Natural killer cell treated with Interleukin-12 subunit alpha and Interleukin-12 subunit beta and Interleukin-15 and Interleukin-18, amount 100 ng/mL, for 72 hours (primary cell): ENCODE data around the gene PRRX1. TPM values are rescaled to one million over a fixed set of nuclear protein-coding genes. Genes with fewer than 3 reads are reported as not detected.

Experiments
- ATAC-seq, 2 donors: fragments of 150-1000 bp; cut with Tn5 transposase in 1 of 2; sonication (Bioruptor Pico), chemical (Tn5 transposase) in 1 of 2; 2 replicates each; pipeline ENCODE4 v1.10.0; 2021
- DNase-seq: peaks from one replicate; pipeline ENCODE4 v3.0.0; 2022; ENCODE audit warnings: low spot score
- H3K27ac Mint-ChIP-seq, 2 donors: 1 replicate in 1 of 2; 2 replicates in 1 of 2; pipeline ENCODE4 v1.8.0; 2022; ENCODE audit warnings: mixed read lengths in 2 of 2, mild to moderate bottlenecking in 1 of 2, moderate library complexity in 1 of 2
- H3K27me3 Mint-ChIP-seq, 2 donors: 1 replicate in 1 of 2; 2 replicates in 1 of 2; pipeline ENCODE4 v1.8.0; 2022; ENCODE audit warnings: mixed read lengths in 2 of 2
- H3K36me3 Mint-ChIP-seq: one replicate; pipeline ENCODE4 v1.8.0; 2022; ENCODE audit warnings: mixed read lengths
- H3K4me1 Mint-ChIP-seq, 2 donors: 1 replicate in 1 of 2; 2 replicates in 1 of 2; pipeline ENCODE4 v1.8.0; 2022; ENCODE audit warnings: low read depth in 2 of 2, mixed read lengths in 2 of 2, mild to moderate bottlenecking in 1 of 2
- H3K4me3 Mint-ChIP-seq: one replicate; pipeline ENCODE4 v1.8.0; 2022; ENCODE audit warnings: mixed read lengths
- H3K9me3 Mint-ChIP-seq: 2 replicates; pipeline ENCODE4 v1.8.0; 2022; ENCODE audit warnings: mixed read lengths
- total RNA-seq, 2 donors: library from RNA; stranded (reverse); gene quantifications; one replicate each; pipeline ENCODE4 v1.2.3, GENCODE V29; 2022

Gene PRRX1
- total RNA-seq, 2 donors from 2014 or later = not detected

GRCh38 chr1:170765279-170765678, 101.3 kb downstream of the PRRX1 start:
- no peak for DNase-seq
- Mint-ChIP-seq H3K9me3 (no peaks in the 10 kb centered on the region), H3K27ac (no peak overlapping the region), H3K27me3 (peaks cover 0 to 6% of the 10 kb centered on the region in 2 donors), H3K4me1 (no peaks in the 10 kb centered on the region), H3K36me3 (no peaks in the 10 kb centered on the region), H3K4me3 (no peak overlapping the region)
- no peak for ATAC-seq

DNA sequence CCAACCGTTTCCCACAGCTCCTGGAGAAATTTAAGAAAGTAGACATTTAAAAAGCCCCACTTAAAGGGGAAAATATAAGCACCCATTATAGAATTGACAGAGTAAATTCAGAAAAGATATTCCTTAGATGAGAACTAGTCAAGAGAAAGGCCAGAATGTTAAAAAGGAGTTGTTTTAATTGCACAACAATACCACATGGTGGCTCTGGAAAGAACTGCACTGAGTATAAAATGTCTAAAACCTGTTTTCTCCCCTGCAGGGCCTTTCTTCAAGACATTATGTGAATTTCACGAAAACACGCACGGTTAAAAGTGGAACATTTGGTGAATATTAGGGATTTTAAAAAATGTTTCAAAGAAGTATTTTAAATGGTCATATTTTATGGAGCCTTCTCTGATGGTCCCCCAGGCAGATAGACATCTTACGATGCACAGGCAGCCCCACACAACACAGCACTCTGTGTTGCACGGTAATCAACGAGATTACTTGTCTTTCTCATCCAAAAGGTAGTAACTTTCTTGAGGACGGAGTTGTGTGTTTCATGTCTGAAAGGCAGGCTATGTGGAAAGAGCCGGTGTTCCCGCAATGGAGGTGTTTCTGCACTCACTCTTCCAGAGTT, 101.9 kb downstream of the PRRX1 start:
- no peaks in the 10 kb centered on the region for H3K4me1 Mint-ChIP-seq
- H3K36me3 Mint-ChIP-seq = no peaks in the 10 kb centered on the region
- no peak overlapping the region for H3K4me3 Mint-ChIP-seq
- ATAC-seq (no peak), DNase-seq (no peak)
- H3K27ac Mint-ChIP-seq = no peak overlapping the region
- no peaks in the 10 kb centered on the region for H3K9me3 Mint-ChIP-seq
- H3K27me3 Mint-ChIP-seq = peaks cover 0 to 6% of the 10 kb centered on the region in 2 donors

DNA sequence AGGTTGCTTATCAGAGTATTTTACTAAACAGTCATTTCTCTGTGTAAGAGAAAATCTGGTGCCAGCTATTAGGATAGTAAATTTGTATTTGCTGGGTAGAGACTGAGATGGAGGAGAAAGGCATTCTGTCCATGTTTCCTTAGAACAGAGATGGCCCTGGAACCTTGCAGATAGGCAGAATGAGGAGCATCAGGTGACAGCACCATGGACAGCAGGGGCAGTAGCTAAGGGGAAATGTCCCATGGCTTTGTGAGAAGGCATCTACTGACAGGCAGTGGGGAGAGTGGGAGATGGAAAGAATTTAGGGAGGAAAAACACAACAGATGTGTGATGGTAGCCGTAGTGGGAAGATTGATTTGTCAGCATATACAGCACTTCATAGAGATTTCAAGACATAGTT, 105.0 kb downstream of the PRRX1 start:
- Mint-ChIP-seq H3K4me3 (no peak overlapping the region), H3K36me3 (no peaks in the 10 kb centered on the region), H3K27ac (no peak overlapping the region), H3K4me1 (no peaks in the 10 kb centered on the region), H3K27me3 (peaks cover 0 to 1% of the 10 kb centered on the region in 2 donors), H3K9me3 (no peaks in the 10 kb centered on the region)
- DNase-seq (no peak), ATAC-seq (no peak)

- ATAC-seq (no peak), DNase-seq (no peak)
- Mint-ChIP-seq H3K9me3 (no peaks in the 10 kb centered on the region), H3K4me3 (no peak overlapping the region), H3K27me3 (no peaks in the 10 kb centered on the region), H3K27ac (no peak overlapping the region), H3K4me1 (no peaks in the 10 kb centered on the region), H3K36me3 (no peaks in the 10 kb centered on the region)
Observed at GRCh38 chr1:170769691-170770090, 105.8 kb downstream of the PRRX1 start.

- no peaks in the 10 kb centered on the region for H3K27me3 Mint-ChIP-seq
- no peaks in the 10 kb centered on the region for H3K9me3 Mint-ChIP-seq
- ATAC-seq (no peak), DNase-seq (no peak)
- no peaks in the 10 kb centered on the region for H3K4me1 Mint-ChIP-seq
- H3K36me3 Mint-ChIP-seq = no peaks in the 10 kb centered on the region
- H3K27ac Mint-ChIP-seq = no peak overlapping the region
- H3K4me3 Mint-ChIP-seq = no peak overlapping the region
Observed at GRCh38 chr1:170770254-170770653, 106.3 kb downstream of the PRRX1 start.

DNA sequence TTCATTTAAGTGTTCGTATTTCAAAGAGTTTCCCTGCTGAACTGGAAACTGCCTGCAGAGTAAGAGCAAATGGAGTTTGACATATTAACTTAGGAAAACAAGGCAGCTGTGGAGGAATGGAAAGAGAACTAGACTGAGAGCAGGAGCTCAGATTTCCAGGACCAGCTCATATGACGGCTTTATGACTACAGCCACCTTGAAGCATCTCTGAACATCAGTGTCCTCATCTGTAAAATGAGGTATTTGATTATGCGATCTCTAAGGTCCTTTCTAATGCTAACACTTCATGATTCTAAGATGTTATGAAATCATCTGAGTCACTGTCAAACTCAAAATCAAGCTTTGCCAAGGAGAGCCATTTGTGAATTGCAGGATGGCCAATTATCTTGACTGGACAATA, 112.3 kb downstream of the PRRX1 start:
- Mint-ChIP-seq H3K4me3 (no peak overlapping the region), H3K9me3 (peaks cover 9% of the 10 kb centered on the region), H3K27ac (no peak overlapping the region), H3K4me1 (no peaks in the 10 kb centered on the region), H3K27me3 (peaks cover 2 to 10% of the 10 kb centered on the region in 2 donors), H3K36me3 (peaks cover 5% of the 10 kb centered on the region)
- DNase-seq (no peak), ATAC-seq (no peak)

DNA sequence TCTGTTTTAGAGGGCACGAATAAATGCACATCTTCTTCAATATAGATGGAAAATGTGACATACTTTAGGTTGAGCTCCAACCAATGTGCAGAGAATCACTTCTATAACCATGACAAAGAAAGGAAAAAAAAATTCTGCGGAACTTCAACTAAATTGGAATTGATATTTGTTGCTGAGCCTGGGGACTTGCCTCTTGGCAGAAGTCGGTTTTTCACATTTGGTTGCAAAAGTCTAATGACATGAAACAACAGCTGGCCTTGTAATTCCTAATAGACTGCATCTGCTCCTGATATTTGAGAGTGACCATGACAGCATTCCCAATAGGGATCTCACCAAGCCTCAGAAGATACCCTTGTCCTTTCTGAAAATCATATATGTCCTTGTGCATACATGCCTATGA, 112.8 kb downstream of the PRRX1 start:
- no peaks in the 10 kb centered on the region for H3K4me1 Mint-ChIP-seq
- no peak overlapping the region for H3K4me3 Mint-ChIP-seq
- peaks cover 2 to 10% of the 10 kb centered on the region in 2 donors for H3K27me3 Mint-ChIP-seq
- ATAC-seq (no peak), DNase-seq (no peak)
- peaks cover 5% of the 10 kb centered on the region for H3K36me3 Mint-ChIP-seq
- peaks cover 9% of the 10 kb centered on the region for H3K9me3 Mint-ChIP-seq
- no peak overlapping the region for H3K27ac Mint-ChIP-seq

Other genes starting within 250 kb of the PRRX1 start
- gene GORAB, start 132.0 kb upstream of the PRRX1 start, total RNA-seq = 10 to 100 TPM; 13.3 to 17.6 TPM